NCI-H146 treated with DMSO at 0.1 percent for 48 hours (cell line): ENCODE data around the gene ITPKB.

Experiments used
- DNase-seq: peaks from one replicate; lab custom pipeline; 2025; ENCODE audit not compliant: unreplicated experiment; lab: John Stamatoyannopoulos, UW

ITPKB gene

GRCh38 chr1:226668173-226668560 is 70.9 kb downstream of the ITPKB start:
- DNase-seq = no peak

- no peak for DNase-seq
Measured at GRCh38 chr1:226666692-226667091, 72.4 kb downstream of the ITPKB start.

DNA sequence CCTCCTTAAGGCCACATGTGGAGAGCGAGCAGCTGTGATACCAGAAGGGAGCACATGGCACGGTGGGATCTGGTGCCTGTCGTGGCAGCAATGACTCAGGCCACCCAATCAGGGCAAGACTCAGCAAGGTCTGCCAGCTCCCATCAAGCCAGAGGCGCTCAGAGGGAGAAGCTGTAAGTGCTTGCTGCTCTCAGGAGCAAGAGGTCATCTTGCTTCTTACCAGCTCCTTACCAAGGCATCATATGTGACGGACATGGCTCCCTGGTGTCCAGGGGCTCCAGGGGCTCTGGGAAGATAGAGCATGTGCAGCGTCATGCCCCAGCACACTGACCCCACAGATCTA is 72.9 kb downstream of the ITPKB start:
- DNase-seq = no peak

DNA sequence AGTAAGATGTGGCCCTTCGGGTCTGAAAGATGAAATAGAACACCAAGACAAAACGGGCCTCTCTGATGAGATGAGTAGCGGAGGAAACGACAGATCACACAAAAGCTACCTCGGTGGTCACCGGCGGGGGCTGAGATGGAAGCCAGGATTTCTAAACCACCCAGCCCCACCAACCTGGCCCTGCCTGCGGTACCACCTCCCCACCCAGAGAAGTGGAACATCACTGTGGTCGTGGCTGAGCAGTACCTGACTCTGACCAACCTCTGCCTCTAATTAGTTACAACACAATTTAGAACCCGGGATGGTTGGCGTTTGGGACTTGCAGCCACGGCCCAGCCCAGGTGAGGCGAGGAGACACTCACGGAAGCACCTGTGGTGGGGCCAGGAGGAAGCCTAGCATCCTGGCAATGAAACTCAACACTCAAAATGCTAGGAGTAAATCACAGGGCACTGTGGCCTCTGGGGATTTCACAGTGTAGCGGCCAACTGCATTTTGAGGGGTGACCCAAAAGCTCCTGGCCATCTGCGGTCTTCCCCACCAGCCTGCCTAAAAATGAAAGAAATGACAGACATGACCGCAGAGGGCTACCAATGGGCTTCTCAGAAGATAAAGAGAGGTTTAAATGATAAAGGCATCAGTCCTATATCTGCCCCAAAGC is 73.4 kb downstream of the ITPKB start:
- no peak for DNase-seq

GRCh38 chr1:226664413-226665101 is 74.5 kb downstream of the ITPKB start:
- no peak for DNase-seq

- DNase-seq = no peak
Measured at GRCh38 chr1:226663327-226663704, 75.8 kb downstream of the ITPKB start.

- no peak for DNase-seq
Measured at GRCh38 chr1:226662642-226663326, 76.3 kb downstream of the ITPKB start.

- DNase-seq = no peak
Measured at GRCh38 chr1:226661965-226662364, 77.1 kb downstream of the ITPKB start.

GRCh38 chr1:226661271-226661670 is 77.8 kb downstream of the ITPKB start:
- no peak for DNase-seq

DNA sequence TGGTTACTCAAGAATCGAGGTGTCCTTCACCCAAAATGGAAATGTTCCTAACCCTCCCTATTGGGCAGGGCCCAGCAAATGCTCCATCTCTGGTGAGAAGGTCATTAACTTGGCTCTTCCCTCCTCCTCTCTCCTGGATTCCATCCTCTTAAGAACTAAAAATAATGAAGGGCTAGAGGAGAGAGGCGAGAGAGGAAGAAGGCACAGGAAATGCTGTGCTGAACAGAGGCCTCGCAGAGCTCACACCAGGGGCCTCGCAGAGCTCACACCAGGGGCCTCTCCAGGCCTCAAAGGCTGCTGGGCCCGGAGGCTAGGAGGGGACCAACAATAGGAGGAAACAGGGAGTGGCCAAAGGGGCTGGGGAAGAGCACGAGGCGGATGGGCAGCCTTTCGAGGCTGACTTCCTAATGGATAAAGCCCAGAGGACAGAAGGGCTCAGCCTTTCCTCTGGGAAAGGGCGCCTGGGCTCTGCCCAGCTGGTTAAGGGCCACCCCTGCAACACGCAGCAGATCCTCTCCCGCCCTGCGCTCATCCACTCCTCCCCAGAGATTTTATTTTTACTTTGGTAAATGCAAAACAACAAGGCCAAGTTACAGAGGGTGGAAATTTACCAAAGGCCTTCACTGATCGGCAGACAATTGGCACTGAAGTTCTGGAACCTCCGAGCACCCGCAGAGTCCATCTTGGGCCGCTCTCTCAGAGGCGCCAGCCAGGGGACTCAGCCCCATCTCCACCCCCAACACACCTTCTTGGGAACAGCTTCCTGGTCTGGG is 78.5 kb downstream of the ITPKB start:
- no peak for DNase-seq

GRCh38 chr1:226659641-226660040 is 79.4 kb downstream of the ITPKB start:
- DNase-seq = no peak

- no peak for DNase-seq
Measured at GRCh38 chr1:226659136-226659535, 79.9 kb downstream of the ITPKB start.

GRCh38 chr1:226658546-226659125 is 80.4 kb downstream of the ITPKB start:
- no peak for DNase-seq

DNA sequence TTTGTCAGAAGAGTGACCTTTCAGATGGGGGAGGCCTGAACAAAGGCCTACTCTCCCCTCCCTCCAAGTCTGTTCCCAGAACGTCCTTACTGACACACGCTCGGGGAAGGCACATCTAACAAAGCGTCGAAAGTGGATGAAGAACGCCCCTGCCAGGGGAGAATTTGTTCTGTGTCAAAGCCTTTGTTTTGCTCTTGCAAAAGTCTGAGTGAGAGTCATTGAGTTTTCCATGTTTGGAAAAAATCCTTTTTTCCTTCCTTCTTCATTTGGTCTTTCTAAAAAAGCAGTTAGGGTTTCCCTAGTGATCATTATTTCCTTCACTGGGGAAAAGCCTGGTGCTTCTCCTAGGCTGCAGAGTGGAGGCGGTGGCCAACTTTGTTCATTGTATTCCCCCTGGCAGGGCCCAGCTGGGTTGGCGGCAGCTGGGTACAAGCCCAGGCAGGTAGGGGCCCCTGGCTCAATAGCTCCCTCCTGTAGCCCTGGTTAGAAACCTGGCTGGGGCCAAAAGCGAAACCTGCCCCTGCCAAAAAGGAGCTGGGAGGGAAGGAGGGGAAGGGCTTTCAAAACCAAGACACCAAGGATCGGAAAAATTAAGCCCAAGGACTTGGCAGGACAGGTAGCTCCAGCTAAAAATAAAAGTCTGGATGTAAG is 81.1 kb downstream of the ITPKB start:
- DNase-seq = no peak

DNA sequence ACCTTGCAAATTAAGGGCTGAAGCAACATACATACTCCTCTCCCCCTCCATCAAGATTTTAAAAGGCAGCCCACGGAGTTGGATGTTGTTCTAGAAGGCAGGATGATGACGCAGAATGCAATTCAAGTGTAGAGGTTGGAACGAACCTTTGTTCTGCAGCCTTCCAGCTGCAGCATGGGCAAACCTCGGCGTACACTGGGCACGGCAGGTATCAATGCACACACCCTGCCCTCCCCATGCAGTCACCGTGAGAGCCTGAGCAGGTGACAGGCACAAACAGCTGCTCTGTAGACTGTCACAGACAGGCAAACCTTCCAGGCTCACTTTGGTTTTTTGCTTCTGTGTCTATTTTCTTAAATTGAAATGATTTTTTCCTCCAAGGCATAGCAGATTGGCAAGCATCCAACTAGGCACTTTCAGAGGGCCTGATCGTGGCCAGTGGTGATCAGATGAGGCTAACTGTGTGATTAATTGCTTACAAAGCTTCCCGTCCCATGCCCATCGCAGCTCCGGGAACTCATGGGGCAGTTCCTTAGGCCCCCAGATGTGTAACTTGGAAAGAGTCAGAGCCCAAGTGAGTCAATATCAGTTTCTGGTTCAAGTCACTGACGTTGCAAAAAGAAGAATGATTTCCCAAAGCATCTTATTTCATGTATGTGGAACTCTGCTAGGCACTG is 82.3 kb downstream of the ITPKB start:
- peak; percentile 58 for DNase-seq

GRCh38 chr1:226656201-226656600 is 82.9 kb downstream of the ITPKB start:
- peak; percentile 39 for DNase-seq

- peak; percentile 84 for DNase-seq
Measured at GRCh38 chr1:226655251-226656163, 83.6 kb downstream of the ITPKB start.

DNA sequence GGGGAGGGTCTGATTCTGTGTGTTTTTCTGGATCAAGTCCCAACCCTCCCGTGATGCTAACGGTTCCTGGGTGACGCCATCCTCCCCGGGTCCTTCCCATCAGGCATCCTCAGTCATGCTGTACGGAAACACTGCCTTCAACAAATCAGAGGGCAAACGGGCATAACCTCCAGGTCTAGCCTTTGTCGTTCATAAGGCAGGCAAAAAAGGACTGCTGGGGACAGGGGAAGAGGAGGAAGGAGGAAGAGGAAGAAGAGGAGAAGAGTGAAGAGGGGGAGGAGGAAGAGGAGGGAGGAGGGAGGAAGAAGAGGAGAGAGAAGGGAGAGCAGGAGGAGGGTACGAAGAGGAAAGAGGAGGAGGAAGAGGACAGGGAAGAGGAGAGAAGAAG is 84.4 kb downstream of the ITPKB start:
- no peak for DNase-seq

- DNase-seq = no peak
Measured at GRCh38 chr1:226654046-226654667, 84.9 kb downstream of the ITPKB start.
